HUDEP-2 (cell line): ENCODE results near the gene NPAS2.

Experiments used
- DNase-seq, 76 experiments: peaks; one replicate each; lab custom pipeline; 2025; ENCODE audit not compliant: unreplicated experiment in 76 of 76; lab: John Stamatoyannopoulos, UW

NPAS2 gene

DNA sequence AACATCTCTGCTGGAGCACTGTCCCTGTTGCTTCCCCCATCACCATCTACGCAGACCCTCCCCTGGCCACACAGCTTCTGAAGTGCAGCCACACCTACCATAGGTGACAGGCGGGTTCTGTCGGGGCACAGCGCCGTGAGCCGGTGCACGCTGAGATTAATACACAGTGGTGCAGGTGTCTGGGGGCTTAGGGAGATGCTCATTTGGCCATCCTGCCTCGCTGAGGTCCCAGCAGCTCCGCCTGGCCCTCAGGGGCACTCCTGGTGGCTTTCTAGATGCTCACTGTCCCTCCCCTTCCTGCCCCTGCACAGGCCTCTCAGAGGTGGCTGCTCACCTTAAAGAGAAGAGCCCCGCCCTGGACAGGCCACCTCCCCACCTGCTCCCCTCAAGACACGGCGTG, 163.3 kb downstream of the NPAS2 start:
- no peak for DNase-seq

DNA sequence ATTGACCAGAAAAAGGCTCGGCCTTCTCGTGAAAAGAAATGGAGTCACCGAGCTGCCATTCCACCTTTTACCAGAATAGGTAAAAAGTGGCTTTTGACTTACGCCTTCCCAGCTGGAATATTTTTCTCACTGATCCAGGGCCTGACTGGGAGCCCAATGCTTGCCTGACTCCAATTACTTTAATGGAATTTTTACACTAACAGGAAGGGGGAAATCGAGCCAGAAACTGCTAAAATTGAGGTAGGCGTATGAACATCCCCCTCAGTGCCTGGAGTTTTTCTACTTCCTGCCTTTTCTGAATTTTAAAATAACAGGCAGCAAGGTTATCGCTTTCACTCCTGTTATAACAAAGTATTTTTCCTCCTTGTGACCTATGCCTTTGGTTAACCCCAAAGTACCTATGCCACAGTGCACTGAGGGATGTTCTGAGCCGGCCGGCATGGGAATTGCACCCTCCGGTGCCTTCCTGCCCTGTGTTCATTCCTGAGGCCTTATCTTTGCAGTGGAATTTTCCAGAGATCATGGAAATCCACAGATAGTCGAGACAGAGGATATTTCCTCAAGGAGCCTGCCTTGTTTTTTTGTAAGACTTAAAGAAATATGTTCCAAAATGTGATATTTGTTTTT, 163.9 kb downstream of the NPAS2 start:
- no peak for DNase-seq

DNA sequence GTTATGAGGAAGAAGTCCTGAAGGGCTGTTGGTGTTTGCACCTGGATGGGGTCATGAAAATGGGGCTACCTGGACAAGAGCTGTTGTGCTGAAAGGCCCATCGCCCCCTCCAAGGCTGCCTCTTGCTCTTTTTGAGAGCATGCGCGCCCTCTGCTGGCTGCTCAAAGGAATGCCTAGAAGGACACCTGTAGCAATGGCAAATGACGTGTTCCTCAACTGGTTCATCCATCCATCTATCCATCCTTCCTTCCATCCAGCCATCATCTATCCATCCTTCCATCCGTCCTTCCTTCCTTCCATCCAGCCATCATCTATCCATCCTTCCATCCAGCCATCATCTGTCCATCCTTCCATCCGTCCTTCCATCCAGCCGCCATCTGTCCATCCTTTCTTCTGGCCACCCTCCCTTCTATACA, 165.0 kb downstream of the NPAS2 start:
- DNase-seq: peak in 51 of 76 experiments; percentile 4 to 52 (median 28)

DNA sequence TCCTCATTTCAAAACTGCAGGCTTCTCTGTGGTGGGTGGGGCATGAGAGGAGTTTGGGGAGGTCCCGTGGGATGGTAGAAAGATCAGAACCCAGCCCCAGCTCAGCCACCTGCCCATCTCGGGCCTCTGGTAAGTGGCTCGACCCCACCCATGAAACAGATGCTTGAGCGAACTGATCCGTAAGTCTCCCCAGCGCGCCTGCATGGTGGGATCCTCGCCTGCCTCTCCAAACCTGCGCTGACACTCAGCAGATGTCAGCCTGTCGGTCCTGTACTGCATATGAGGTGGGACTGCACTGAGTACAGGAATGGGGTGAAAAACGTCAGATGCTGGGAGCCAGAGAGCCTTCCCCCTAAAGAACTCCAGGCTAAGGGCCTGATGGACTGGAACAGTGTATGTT, 166.2 kb downstream of the NPAS2 start:
- no peak for DNase-seq

DNA sequence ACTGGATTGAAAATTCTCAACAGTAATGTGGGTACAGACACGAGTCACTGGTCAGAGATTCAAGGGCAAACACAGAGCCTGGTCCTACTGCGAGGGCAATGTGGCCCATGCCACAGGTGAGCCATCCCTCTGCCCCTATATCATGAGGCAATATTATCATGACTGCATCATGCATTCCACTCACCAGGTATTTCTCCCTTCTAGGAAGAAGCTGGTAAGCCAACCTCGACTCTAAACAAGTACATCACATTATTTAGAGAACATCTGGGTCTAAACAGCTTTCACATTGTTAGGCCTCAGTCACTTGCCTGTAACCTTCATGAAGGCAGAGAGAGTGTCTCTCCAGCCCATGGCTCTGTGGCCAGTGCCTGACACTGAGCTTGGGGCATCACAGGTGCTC, 167.6 kb downstream of the NPAS2 start:
- no peak for DNase-seq

DNA sequence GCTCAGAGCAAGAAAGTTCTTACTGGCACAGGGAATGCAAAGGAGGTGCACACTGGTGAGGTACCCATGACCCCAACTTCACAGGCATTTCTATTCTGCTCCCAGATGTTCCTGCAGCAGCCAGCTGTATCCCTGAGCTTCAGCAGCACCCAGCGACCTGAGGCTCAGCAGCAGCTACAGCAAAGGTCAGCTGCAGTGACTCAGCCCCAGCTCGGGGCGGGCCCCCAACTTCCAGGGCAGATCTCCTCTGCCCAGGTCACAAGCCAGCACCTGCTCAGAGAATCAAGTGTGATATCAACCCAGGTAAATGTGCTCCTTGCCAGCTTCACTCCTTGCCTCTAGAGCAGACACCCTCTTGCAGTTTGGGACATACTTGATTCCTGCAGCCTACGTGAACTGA, 168.0 kb downstream of the NPAS2 start:
- no peak for DNase-seq

DNA sequence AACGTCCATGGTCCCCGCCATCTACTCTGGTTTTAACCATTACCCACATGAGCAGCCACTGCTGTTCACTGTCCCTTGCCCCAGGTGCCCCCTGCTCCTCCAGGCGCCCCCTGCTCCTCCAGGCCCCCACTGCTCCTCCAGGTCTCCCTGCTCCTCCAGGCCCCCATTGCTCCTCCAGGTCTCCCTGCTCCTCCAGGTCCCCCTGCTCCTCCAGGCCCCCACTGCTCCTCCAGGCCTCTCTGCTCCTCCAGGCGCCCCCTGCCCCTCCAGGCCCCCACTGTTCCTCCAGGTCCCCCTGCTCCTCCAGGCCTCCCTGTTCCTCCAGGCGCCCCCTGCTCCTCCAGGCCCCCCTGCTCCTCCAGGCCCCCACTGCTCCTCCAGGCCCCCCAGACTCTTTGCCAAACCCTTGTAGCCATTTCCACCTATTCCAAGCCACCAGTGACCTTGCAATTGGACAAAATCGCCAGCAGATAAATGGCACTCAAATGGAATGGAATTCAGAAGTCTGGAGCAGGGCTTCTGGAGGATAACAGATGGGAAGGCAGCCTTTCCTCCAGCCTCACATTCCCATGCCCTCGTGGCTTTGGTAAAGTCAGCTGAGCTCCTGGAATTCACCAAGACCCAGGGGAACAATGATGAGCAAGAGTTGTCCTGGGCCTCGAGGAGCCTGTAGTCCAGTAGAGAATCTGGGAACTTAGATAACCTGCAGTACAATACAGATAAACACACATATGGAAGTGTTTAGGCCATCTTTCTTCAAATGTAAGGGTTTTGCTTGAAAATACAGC, 168.9 kb downstream of the NPAS2 start:
- no peak for DNase-seq

DNA sequence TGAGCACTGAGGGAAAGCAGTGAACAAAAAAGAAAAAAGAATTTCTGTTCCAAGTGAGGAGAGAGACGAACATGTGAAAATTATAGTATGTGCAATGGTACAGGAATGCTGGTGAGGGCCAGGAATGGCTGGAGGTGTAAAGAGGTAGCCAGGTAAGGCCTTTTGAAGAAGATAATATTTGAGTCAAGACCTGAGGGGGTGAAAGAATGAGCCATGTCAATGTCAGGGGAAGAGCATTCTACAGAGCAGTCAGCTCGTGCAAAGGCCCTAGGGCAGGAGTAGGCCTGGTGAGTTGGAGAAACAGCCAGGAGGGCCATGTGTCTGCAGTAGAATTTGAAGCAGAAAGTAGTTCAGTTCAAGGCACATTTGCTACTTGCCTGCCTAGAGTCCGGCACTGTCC, 169.7 kb downstream of the NPAS2 start:
- no peak for DNase-seq

DNA sequence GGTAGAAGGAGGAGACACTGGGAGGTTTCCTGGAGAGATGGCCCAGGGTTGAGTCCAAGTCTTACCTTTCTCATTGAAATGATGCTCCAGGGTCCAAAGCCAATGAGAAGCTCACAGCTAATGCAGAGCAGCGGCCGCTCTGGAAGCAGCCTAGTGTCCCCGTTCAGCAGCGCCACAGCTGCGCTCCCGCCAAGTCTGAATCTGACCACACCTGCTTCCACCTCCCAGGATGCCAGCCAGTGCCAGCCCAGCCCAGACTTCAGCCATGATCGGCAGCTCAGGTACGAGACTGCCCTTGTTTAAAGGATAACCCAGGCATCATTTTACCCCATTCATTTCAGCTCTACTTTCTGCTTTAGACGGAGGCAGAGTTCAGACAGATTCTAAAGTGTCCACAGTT, 170.2 kb downstream of the NPAS2 start:
- DNase-seq: no peak

DNA sequence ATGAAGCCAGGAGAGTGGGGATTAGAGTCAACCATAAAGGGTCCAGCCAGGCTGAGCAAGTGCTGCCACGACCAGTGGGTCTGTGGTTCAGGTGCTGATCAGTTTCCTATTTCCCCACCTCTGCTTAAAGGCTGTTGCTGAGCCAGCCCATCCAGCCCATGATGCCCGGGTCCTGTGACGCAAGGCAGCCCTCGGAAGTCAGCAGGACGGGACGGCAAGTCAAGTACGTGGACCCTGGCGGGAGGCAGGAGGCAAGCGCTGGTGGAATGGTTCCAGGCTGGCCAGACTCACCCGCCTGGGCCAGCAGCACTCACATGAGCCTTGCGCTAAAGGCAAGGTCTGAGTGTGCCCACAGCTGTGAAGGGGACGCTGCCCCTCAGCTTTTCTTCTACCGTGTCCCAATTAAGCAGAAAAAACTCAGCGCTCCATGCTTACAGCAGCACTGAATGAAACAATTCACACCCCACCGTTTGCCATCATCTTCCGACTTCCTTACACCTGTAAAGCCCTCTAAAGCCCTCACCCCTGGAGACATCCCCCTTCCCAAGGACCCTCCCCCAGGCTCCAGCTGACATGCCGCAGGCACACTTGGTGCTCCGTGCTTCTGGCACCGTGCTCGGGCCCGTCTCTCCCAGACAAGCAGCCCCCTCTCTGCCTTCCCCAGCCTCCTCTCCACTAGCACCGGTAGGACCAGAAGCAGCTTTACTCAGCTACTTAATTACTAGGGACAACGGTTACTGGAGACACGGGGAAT, 170.9 kb downstream of the NPAS2 start:
- no peak for DNase-seq

DNA sequence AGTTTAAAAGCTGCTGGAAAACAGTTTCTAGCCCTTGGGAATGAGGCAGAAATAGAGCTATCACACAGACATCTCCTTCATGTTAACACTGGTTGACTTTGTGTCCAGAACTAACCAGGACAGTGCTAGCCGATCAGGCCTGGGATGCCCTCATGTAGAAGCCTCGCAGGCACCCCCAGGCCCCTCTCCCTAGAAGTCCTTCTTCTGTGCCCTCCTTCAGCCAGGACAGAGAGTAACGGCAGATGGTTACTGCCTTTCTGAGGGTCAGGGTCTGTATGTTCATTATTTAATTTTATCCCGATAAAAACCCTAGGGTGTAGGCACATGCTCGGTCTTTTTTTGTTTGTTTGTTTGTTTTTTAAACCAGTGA, 171.4 kb downstream of the NPAS2 start:
- no peak for DNase-seq

DNA sequence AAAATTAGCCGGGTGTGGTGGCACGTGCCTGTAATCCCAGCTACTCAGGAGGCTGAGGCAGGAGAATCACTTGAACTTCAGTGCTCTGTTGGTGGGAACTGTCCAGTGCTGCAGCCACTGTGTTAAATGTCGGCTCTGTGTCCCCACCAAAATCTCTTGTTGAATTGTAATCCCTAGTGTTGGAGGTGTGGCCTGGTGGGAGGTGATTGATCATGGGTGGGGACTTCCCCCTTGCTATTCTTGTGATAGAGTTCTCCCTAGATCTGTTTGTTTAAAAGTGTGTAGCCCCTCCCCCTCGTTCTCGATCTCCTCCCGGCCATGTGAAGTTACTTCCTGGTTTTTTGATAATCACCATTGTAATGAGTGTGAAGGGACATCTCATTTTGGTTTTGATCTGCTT, 172.3 kb downstream of the NPAS2 start:
- DNase-seq: no peak

DNA sequence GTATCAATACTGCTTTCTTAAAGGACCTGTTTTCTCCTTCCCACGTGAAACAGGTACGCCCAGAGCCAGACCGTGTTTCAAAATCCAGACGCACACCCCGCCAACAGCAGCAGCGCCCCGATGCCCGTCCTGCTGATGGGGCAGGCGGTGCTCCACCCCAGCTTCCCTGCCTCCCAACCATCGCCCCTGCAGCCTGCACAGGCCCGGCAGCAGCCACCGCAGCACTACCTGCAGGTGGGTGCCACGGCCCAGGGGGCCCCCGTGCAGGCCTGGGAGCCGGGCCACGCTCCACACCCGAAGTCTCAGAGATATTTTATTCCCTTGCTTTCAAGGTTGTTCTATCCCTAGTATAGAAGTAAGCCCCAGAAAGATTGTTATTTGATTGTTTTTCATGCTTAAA, 173.4 kb downstream of the NPAS2 start:
- no peak for DNase-seq

DNA sequence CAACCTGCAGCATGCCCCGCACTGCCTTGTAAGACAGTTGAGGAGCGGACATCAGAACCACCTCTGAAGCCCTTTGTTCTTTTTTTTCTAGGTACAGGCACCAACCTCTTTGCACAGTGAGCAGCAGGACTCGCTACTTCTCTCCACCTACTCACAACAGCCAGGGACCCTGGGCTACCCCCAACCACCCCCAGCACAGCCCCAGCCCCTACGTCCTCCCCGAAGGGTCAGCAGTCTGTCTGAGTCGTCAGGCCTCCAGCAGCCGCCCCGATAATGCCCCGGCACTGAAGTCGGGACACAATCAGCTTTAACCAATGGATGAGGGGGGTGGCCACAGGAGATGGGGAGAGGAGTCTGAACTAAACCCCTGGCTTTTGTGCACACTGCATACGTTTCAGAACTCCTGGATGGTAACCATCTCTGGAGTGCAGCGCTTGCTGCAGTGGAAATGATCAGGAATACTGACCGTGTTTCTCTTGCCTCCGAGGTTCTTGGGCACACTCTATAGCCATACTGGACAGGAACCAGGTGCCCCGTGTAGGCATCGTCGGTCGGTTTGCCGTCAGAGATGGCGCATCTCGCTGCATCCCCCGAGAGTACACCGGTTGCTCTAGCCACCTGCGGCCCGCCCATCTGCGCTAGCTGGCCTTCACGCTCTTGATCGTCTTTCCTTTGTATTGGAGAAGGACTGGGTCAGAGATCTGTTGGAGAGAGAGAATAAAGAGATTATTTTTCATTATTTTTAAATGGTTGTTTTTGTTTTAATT, 175.6 kb downstream of the NPAS2 start:
- no peak for DNase-seq

DNA sequence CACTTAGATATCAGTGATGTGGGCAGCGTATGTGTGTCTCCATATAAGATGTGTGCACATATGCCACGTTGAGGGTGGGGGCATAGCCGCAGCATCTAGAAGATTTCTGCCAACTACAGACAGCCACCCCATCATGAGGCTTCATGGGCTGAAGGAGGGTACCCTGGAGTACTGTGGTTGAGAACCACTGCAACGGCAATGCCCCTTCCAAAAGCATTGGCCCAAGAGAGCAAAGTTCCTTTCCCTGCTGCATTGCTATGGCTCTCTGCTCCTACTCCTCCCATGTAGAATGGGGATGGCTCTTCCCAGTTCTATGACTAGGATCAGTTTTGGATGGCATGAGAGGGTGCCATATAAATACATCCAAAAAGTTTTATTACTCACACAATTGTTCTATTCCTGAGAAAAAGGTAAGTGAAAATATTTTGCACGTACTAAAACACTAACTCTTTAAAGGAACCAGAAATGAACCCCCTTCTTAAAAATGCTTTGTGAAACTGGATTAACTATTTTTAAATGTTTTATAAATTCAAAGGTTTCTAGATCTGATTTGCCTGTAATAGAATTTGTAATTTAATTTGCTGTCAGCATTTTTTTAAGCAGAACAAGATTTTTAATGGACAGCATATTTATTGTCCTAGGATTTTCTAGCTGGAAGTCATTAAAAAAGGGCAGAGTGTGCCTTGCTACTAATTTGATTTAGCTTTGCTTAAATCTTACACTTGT, 177.7 kb downstream of the NPAS2 start:
- DNase-seq: no peak

DNA sequence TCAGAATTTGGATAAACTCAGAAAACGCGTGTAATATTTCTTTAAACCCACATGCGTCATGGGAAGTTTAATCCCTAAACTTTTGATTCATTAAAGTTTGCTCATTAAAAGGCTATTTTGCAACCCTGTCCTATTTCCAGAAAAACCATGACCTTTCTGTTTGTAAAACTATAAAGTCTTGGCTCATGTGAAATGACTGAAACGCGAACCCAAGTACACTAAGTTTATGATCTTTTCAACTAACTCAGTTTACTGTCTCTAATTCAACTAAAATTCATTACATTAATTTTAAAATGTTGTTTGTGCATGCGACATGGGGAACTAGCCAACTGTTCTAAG, 178.3 kb downstream of the NPAS2 start:
- DNase-seq: no peak

DNA sequence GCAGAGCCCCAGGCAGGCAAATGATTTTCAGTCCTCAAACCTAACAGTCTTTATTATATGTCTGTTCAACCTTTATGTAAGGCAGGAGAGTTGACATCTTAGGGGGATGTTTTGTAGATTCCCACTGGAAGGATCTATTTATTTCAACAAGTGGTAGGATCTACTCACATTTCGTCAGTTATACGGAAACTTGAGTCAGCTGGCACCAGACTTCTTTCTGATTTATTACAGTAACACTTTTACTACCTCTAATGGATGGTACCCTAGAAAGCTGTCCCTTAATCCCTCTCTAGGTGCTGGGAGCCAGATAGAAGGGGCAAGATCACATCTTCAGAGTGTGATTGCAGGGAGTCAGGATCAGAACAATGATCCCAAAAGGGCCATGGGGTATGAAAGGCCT, 180.1 kb downstream of the NPAS2 start:
- DNase-seq: no peak

DNA sequence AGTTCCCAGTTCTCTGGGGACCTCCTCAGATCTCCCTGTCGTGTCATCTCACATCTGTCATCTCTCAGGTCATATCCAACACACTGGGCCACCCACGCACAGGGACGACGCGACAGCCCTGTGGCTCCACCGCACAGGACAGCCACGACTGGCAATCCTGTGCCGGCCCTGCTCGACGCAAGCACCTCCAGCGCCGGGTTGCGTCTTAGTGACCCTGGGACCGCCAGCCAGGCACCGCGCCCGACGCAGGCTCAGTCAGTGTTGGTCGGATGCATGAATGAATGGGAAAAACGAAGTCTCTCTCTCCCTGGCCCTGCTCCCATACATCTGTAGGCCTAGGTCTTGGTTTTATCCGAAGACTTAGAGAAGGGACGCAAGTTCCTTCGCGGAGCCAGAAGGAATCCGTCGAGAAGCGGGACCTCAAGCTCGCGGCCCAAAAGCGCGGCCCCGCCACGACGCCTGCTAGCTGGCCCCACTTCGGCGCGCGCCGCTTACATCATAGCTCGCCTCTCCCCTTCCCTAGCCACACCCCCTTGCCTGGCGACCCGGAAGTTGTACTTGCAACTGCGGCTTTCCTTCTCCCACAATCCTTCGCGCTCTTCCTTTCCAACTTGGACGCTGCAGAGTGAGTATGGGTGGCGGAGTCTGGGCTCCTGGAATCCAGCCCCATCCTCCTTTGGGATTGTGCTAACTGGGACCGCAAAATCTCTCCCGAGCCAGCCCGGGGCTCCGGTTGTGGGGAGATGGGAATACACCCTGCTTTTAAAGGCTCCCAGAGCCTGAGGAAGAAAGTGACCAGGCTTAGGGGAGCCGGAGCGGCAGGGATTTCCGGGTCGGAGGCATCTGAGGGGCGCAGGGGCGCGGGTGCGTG, 182.0 kb downstream of the NPAS2 start, which contains the start of gene RPL31:
RPL31 (plus strand) TSS at position 599 of the 871 bp plus-strand sequence. CDS start 413 bp downstream, outside the sequence.
- DNase-seq: peak; percentile 13 to 96 (median 92)

DNA sequence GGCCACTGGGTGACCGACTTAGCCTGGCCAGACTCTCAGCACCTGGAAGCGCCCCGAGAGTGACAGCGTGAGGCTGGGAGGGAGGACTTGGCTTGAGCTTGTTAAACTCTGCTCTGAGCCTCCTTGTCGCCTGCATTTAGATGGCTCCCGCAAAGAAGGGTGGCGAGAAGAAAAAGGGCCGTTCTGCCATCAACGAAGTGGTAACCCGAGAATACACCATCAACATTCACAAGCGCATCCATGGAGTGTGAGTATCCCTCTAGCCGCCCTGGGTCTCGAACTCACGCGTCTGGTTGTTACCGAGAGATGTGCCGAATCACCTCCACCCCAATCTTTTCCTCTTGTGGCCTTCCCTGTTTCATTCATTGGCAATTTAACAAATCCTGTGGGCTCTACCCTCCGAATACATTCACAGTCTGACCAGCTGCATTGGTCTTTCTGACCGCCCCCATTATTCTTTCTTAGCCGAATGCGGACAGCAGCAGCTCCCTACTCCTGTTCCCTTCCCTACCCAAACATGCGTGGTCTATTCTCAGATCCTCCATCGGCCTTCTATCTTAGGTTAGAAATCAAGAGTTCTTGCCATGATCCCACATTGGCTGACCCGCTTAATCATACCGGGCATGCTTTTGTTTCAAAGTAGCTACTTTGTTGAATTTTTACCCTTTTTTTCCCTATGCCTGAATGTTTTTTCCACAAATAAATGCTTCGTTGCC, 182.8 kb downstream of the NPAS2 start:
- DNase-seq: peak in 9 of 76 experiments; percentile 24 to 69 (median 35)
